HCT116 (cell line): ENCODE data around the gene BCKDK. TPM values are rescaled to one million over a fixed set of nuclear protein-coding genes. Genes with fewer than 3 reads are reported as not detected.
A peak's percentile ranks its signal among the peaks of the same experiment; 100 is the strongest.

Source experiments
- ATAC-seq: fragments of 200-7000 bp; cut with Tn5 transposase; 2 replicates; pipeline ENCODE4 v1.9.1; 2020; ENCODE audit warnings: mild to moderate bottlenecking, moderate library complexity
- BruUV-seq: library from RNA; stranded (reverse); fragments of 400-500 nt; replicated peaks from 2 replicates; lab custom pipeline; 2021; lab: Mats Ljungman, UMichigan
- CTCF ChIA-PET: fragments of 300-600 bp; sonication (Branson Sonifier 250); formaldehyde crosslinking; loops from one replicate; lab custom pipeline; 2021; ENCODE audit warnings: antibody characterized with exemption; lab: Charles Lee
- POLR2A ChIA-PET: fragments of 300-600, 350-600 bp; sonication (Branson Sonifier 250); formaldehyde crosslinking; loops from one replicate; lab custom pipeline; 2021; ENCODE audit warnings: antibody characterized with exemption; lab: Charles Lee
- RAD21 ChIA-PET, 2 experiments: fragments of 300-600 bp; sonication (Branson Sonifier 250); formaldehyde crosslinking; loops; one replicate each; lab custom pipeline; 2023; ENCODE audit warnings: low total read pairs in 2 of 2; ENCODE audit not compliant: uncharacterized antibody in 2 of 2, unreplicated experiment in 2 of 2, low non-redundant PET in 1 of 2; lab: Charles Lee
- DNase-seq: peaks from one replicate; pipeline ENCODE4 v3.0.0-alpha.2; 2010; ENCODE audit warnings: low read depth, low spot score
- H2AFZ ChIP-seq: fragments of 200-600 bp; shearing (Covaris generic), sonication (generic); 2 replicates; pipeline ENCODE4 v1.6.1; 2017; ENCODE audit warnings: low read depth, mixed run types, mixed read lengths, antibody characterized with exemption, low read length; ENCODE audit not compliant: poor library complexity, severe bottlenecking
- H3K27ac ChIP-seq: 2 replicates; pipeline ENCODE4 v1.5.1; 2012; ENCODE audit warnings: low read depth, low read length
- H3K27me3 ChIP-seq: fragments of 200-600 bp; sonication (generic); 2 replicates; pipeline ENCODE4 v1.6.1; 2016; ENCODE audit warnings: mixed run types, low read length, mixed read lengths; ENCODE audit not compliant: insufficient read depth
- H3K36me3 ChIP-seq, 2 experiments: fragments of 200-500 bp in 1 of 2; fragments of 200-600 bp in 1 of 2; sonication (Bioruptor generic) in 1 of 2; sonication (generic) in 1 of 2; 2 replicates each; pipeline versions ENCODE4 v1.5.1 to v1.6.1; 2014 to 2016; ENCODE audit warnings: low read length in 2 of 2, inconsistent platforms in 1 of 2, mixed read lengths in 1 of 2, mixed run types in 1 of 2; ENCODE audit not compliant: insufficient read depth in 2 of 2, control insufficient read depth in 1 of 2
- H3K4me1 ChIP-seq, 2 experiments: fragments of 200-600 bp in 1 of 2; sonication (generic) in 1 of 2; 2 replicates each; pipeline versions ENCODE4 v1.5.1 to v1.6.1; 2012 to 2017; ENCODE audit warnings: low read length in 2 of 2, inconsistent platforms in 1 of 2, mild to moderate bottlenecking in 1 of 2, mixed read lengths in 1 of 2, mixed run types in 1 of 2, moderate library complexity in 1 of 2; ENCODE audit not compliant: insufficient read depth in 2 of 2, control insufficient read depth in 1 of 2
- H3K4me2 ChIP-seq: fragments of 200-600 bp; sonication (generic); 2 replicates; pipeline ENCODE4 v1.6.1; 2017; ENCODE audit warnings: mixed run types, low read length, mixed read lengths
- H3K4me3 ChIP-seq, 2 experiments: fragments of 200-600 bp in 1 of 2; sonication (generic) in 1 of 2; replicated peaks in 1 of 2; 2 replicates each; pipeline ENCODE4 v1.5.1; 2011 to 2016; ENCODE audit warnings: low read length in 2 of 2, control low read depth in 1 of 2, low read depth in 1 of 2, mild to moderate bottlenecking in 1 of 2, mixed read lengths in 1 of 2, mixed run types in 1 of 2
- H3K79me2 ChIP-seq: fragments of 200-600 bp; sonication (generic); 2 replicates; pipeline ENCODE4 v1.6.1; 2017; ENCODE audit warnings: mild to moderate bottlenecking, mixed run types, low read length, moderate library complexity, mixed read lengths; ENCODE audit not compliant: insufficient read depth
- H3K9ac ChIP-seq: fragments of 200-600 bp; sonication (generic); 2 replicates; pipeline ENCODE4 v1.6.1; 2016; ENCODE audit warnings: low read length, mixed read lengths
- H3K9me2 ChIP-seq: fragments of 200-600 bp; sonication (generic), shearing (Covaris generic); 2 replicates; pipeline ENCODE4 v1.6.1; 2017; ENCODE audit warnings: mixed run types, mild to moderate bottlenecking, moderate library complexity; ENCODE audit not compliant: insufficient read depth
- H3K9me3 ChIP-seq, 2 experiments: fragments of 200-500 bp in 1 of 2; fragments of 200-600 bp in 1 of 2; sonication (Bioruptor generic) in 1 of 2; sonication (generic) in 1 of 2; 2 replicates each; pipeline ENCODE4 v1.6.1; 2014 to 2017; ENCODE audit warnings: low read length in 2 of 2, mixed read lengths in 2 of 2, inconsistent platforms in 1 of 2, low read depth in 1 of 2, mild to moderate bottlenecking in 1 of 2, mixed run types in 1 of 2, moderate library complexity in 1 of 2; ENCODE audit not compliant: control insufficient read depth in 1 of 2, insufficient read depth in 1 of 2
- H4K20me1 ChIP-seq: fragments of 200-600 bp; sonication (generic), shearing (Covaris generic); 2 replicates; pipeline ENCODE4 v1.6.1; 2017; ENCODE audit warnings: mixed run types, mild to moderate bottlenecking, moderate library complexity; ENCODE audit not compliant: insufficient read depth
- CBX3 ChIP-seq: IDR thresholded peaks from 2 replicates; pipeline ENCODE4 v1.6.1; 2012; ENCODE audit warnings: low read depth
- EZH2phosphoT487 ChIP-seq: fragments of 200-600 bp; IDR thresholded peaks from 2 replicates; pipeline ENCODE4 v1.6.1; 2018; ENCODE audit warnings: antibody characterized with exemption, borderline replicate concordance
- FOSL1 ChIP-seq: IDR thresholded peaks from 2 replicates; pipeline ENCODE4 v1.6.1; 2012; ENCODE audit warnings: low read depth
- POLR2A ChIP-seq: IDR thresholded peaks from 2 replicates; pipeline ENCODE4 v1.7.0; 2011; ENCODE audit warnings: borderline replicate concordance; ENCODE audit not compliant: insufficient read depth, insufficient read length; ENCODE audit errors: extremely low read depth
- SRF ChIP-seq: IDR thresholded peaks from 2 replicates; pipeline ENCODE4 v1.6.1; 2012; ENCODE audit warnings: low read depth
- TCF7L2 ChIP-seq: IDR thresholded peaks from 2 replicates; pipeline ENCODE4 v1.7.0; 2011; ENCODE audit warnings: borderline replicate concordance, inconsistent platforms; ENCODE audit not compliant: insufficient read depth, insufficient read length; ENCODE audit errors: extremely low read depth
- YY1 ChIP-seq: IDR thresholded peaks from 2 replicates; pipeline ENCODE4 v1.6.1; 2011; ENCODE audit warnings: low read length, low read depth, moderate library complexity, mild to moderate bottlenecking; ENCODE audit not compliant: insufficient replicate concordance; ENCODE audit errors: extremely low read depth
- ZFX ChIP-seq: fragments of 450-650 bp; IDR thresholded peaks from 2 replicates; pipeline ENCODE4 v1.6.1; 2017
- ZNF274 ChIP-seq: fragments of 200-500 bp; sonication (Bioruptor generic); IDR thresholded peaks from 2 replicates; pipeline ENCODE4 v1.6.1; 2014; ENCODE audit warnings: mild to moderate bottlenecking, low read depth, low read length, inconsistent platforms
- intact Hi-C: fragments of 100-400 bp; cut with micrococcal nuclease; formaldehyde crosslinking; loops from 2 replicates; pipeline ENCODE4 v1.10.0; 2022
- total RNA-seq: library from RNA; stranded (reverse); gene quantifications from one replicate; pipeline ENCODE4 v1.2.1, GENCODE V29; 2021; ENCODE audit not compliant: unreplicated experiment
- TF ChIP-seq, protein P1 (sequence below): IDR thresholded peaks from 2 replicates; pipeline ENCODE4 v1.6.1; 2011; ENCODE audit warnings: mild to moderate bottlenecking, low read length, moderate library complexity; ENCODE audit not compliant: insufficient replicate concordance; ENCODE audit errors: extremely low read depth
- TF ChIP-seq, protein P2 (sequence below): IDR thresholded peaks from 2 replicates; pipeline ENCODE4 v1.6.1; 2012
- TF ChIP-seq, protein P3 (sequence below), 3 experiments: fragments of 200-600 bp in 1 of 3; sonication (generic) in 1 of 3; IDR thresholded peaks in 2 of 3; conservative IDR thresholded peaks in 1 of 3; 2 replicates each; pipeline ENCODE4 v1.5.1; 2012 to 2017; ENCODE audit warnings: low read depth in 2 of 3, low read length in 2 of 3, antibody characterized with exemption in 1 of 3, borderline replicate concordance in 1 of 3, control low read depth in 1 of 3, mild to moderate bottlenecking in 1 of 3, mixed read lengths in 1 of 3, mixed run types in 1 of 3, moderate library complexity in 1 of 3; ENCODE audit not compliant: insufficient read depth in 1 of 3
- TF ChIP-seq, protein P4 (sequence below): IDR thresholded peaks from 2 replicates; pipeline ENCODE4 v1.6.1; 2012

BCKDK gene
- total RNA-seq, 1 experiment from 2014 or later = 60.7 TPM

DNA sequence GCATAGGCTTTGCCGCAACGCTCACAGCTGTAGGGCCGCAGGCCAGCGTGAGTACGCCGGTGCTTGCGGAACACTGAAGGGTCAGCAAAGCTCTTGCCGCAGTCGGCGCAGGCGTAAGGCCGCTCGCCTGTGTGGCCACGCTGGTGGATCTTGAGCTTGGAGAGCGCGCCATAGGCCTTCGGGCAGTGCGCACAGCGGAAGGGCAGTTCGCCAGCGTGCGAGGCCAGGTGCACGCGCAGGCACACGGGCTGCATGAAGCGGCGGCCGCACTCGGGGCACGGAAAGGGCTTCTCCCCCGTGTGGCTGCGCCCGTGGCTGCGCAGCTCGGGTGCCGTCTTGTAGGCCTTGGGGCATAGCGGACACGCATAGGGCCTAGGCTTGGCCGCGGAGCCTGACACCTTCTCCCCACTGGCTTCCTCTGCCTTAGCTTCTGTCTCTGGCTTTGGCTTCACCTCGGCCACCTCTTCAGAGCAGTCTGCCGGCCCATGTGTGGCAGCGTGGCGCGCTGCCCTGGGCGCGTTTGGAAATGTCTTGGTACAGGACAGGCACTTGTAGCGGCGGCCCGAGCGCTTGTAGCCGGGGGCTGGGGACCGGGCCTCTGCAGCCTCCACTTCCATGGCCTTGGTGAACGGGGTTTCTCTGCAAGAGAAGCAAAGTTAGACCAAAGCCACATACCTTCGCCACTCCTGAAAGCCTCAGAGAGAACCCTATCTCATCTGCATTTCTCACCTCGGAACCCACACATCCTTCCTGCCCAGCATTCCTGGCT lies 44.2 kb upstream of the BCKDK start:
- no peak for DNase-seq
- intact Hi-C loops = no loop called here
- Histone ChIP-seq H3K4me2 (no peak overlapping the region), H3K79me2 (peaks cover 44% of the 10 kb centered on the region), H3K4me3 (no peak overlapping the region), H3K27ac (no peak overlapping the region), H3K4me1 (peaks cover 0 to 10% of the 10 kb centered on the region in 2 experiments; a peak in 2 of 4 replicates), H3K27me3 (no peaks in the 10 kb centered on the region), H3K36me3 (peaks cover 2 to 19% of the 10 kb centered on the region in 2 experiments; a peak in 2 of 4 replicates), H3K9ac (no peak overlapping the region), H3K9me3 (no peaks in the 10 kb centered on the region), H4K20me1 (no peaks in the 10 kb centered on the region), H2AFZ (no peak overlapping the region), H3K9me2 (no peaks in the 10 kb centered on the region)
- TF ChIP-seq ZNF274 = no peak
- TF ChIP-seq, protein P1, sequence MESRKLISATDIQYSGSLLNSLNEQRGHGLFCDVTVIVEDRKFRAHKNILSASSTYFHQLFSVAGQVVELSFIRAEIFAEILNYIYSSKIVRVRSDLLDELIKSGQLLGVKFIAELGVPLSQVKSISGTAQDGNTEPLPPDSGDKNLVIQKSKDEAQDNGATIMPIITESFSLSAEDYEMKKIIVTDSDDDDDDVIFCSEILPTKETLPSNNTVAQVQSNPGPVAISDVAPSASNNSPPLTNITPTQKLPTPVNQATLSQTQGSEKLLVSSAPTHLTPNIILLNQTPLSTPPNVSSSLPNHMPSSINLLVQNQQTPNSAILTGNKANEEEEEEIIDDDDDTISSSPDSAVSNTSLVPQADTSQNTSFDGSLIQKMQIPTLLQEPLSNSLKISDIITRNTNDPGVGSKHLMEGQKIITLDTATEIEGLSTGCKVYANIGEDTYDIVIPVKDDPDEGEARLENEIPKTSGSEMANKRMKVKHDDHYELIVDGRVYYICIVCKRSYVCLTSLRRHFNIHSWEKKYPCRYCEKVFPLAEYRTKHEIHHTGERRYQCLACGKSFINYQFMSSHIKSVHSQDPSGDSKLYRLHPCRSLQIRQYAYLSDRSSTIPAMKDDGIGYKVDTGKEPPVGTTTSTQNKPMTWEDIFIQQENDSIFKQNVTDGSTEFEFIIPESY = no peak
- TF ChIP-seq SRF = no peak
- RAD21 ChIA-PET = no interaction called here
- CTCF ChIA-PET = no interaction called here
- BruUV-seq = no TSS peak
- ATAC-seq = no peak
- POLR2A ChIA-PET = no interaction called here

DNA sequence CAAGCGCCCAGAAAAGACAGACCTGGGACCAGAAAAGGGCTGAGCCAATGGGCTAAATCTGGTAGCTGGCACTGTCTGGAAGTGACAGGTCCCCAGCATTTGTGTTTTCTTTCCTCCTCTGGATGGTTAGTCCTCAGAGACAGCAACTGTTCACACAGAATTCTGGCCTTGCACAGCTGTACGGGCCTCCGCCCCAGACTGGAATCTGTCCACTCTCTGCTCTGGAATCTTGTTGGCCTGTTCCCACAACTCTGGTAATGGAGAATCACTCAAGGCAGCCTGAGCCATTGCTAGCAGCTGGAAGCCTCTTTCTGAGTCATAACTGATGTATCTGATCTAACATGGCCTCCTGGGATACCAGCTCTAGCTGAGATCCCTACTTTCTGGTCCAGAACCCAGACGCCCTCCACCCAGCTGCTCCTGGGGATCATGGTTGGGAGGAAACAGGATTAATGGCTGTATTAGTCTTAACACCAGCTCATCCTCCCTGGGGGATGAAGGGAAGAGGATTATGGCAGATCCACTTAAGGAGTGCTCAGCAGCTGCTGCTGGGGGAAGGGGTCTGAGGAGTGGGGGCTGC lies 43.2 kb upstream of the BCKDK start:
- ChIA-PET POLR2A (no interaction called here), CTCF (no interaction called here), RAD21 (no interaction called here)
- H3K27ac ChIP-seq = peak overlapping the region; percentile 8; the same call in 1 of the 2 replicates
- H3K4me2 ChIP-seq = peak overlapping the region; percentile 48
- peaks cover 0 to 10% of the 10 kb centered on the region in 2 experiments; a peak in 2 of 4 replicates for H3K4me1 ChIP-seq
- H3K79me2 ChIP-seq = peaks cover 48% of the 10 kb centered on the region
- no peak for DNase-seq
- peaks cover 2 to 19% of the 10 kb centered on the region in 2 experiments; a peak in 2 of 4 replicates for H3K36me3 ChIP-seq
- no peak overlapping the region for H3K9ac ChIP-seq
- no TSS peak for BruUV-seq
- no peak overlapping the region for H3K4me3 ChIP-seq
- ATAC-seq = peak; percentile 33; the same call in 1 of the 2 replicates
- H3K9me3 ChIP-seq = no peaks in the 10 kb centered on the region
- no peaks in the 10 kb centered on the region for H3K27me3 ChIP-seq
- H4K20me1 ChIP-seq = no peaks in the 10 kb centered on the region
- no peak overlapping the region for H2AFZ ChIP-seq
- intact Hi-C loops = no loop called here
- no peaks in the 10 kb centered on the region for H3K9me2 ChIP-seq
- TF ChIP-seq CBX3 (no peak), SRF (no peak), FOSL1 (no peak), POLR2A (no peak), EZH2phosphoT487 (no peak), ZFX (no peak), YY1 (no peak), TCF7L2 (no peak)
- TF ChIP-seq, protein P2, sequence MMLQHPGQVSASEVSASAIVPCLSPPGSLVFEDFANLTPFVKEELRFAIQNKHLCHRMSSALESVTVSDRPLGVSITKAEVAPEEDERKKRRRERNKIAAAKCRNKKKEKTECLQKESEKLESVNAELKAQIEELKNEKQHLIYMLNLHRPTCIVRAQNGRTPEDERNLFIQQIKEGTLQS = no peak
- TF ChIP-seq, protein P3, sequence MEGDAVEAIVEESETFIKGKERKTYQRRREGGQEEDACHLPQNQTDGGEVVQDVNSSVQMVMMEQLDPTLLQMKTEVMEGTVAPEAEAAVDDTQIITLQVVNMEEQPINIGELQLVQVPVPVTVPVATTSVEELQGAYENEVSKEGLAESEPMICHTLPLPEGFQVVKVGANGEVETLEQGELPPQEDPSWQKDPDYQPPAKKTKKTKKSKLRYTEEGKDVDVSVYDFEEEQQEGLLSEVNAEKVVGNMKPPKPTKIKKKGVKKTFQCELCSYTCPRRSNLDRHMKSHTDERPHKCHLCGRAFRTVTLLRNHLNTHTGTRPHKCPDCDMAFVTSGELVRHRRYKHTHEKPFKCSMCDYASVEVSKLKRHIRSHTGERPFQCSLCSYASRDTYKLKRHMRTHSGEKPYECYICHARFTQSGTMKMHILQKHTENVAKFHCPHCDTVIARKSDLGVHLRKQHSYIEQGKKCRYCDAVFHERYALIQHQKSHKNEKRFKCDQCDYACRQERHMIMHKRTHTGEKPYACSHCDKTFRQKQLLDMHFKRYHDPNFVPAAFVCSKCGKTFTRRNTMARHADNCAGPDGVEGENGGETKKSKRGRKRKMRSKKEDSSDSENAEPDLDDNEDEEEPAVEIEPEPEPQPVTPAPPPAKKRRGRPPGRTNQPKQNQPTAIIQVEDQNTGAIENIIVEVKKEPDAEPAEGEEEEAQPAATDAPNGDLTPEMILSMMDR (IDR thresholded peaks at IDR 0.05 in 2 of 3, conservative IDR thresholded peaks at IDR 0.05 in 1 of 3; ENCODE audit: borderline replicate concordance in 1 of 3, insufficient read depth in 1 of 3, low read depth in 2 of 3, low read length in 2 of 3) = no peak
- TF ChIP-seq, protein P4, sequence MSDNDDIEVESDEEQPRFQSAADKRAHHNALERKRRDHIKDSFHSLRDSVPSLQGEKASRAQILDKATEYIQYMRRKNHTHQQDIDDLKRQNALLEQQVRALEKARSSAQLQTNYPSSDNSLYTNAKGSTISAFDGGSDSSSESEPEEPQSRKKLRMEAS = no peak
